PC-3 (cell line): ENCODE results near the gene GPC5. TPM values are rescaled to one million over a fixed set of nuclear protein-coding genes. Genes with fewer than 3 reads are reported as not detected.

Experiments
- ATAC-seq: fragments of 200-7000 bp; cut with Tn5 transposase; 2 replicates; pipeline ENCODE4 v1.9.1; 2020; ENCODE audit warnings: mild to moderate bottlenecking, moderate library complexity
- BruUV-seq: library from RNA; stranded (reverse); fragments of 400-500 nt; replicated peaks from 2 replicates; lab custom pipeline; 2021; lab: Mats Ljungman, UMichigan
- CTCF ChIA-PET: fragments of 300-600 bp; sonication (Branson Sonifier 250); formaldehyde crosslinking; loops from one replicate; lab custom pipeline; 2022; ENCODE audit warnings: antibody characterized with exemption; lab: Charles Lee
- POLR2A ChIA-PET: fragments of 300-600 bp; sonication (Branson Sonifier 250); formaldehyde crosslinking; loops from one replicate; lab custom pipeline; 2022; ENCODE audit warnings: antibody characterized with exemption; ENCODE audit not compliant: unreplicated experiment; lab: Charles Lee
- DNase-seq: peaks from one replicate; pipeline ENCODE4 v3.0.0-alpha.2; 2015
- H2AFZ ChIP-seq: fragments of 300-600 bp; sonication (generic); 2 replicates; pipeline ENCODE4 v1.6.0; 2016; ENCODE audit warnings: antibody characterized with exemption, low read length
- H3F3A ChIP-seq: fragments of 300-600 bp; sonication (generic); one replicate; pipeline ENCODE4 v1.6.0; 2017; ENCODE audit warnings: antibody characterized with exemption, low read length, control low read depth, mild to moderate bottlenecking; ENCODE audit not compliant: unreplicated experiment
- H3K27ac ChIP-seq: fragments of 300-600 bp; sonication (generic); 2 replicates; pipeline ENCODE4 v1.5.1; 2016; ENCODE audit warnings: mild to moderate bottlenecking, low read length
- H3K27me3 ChIP-seq: fragments of 300-600 bp; sonication (generic); 2 replicates; pipeline ENCODE4 v1.6.1; 2016; ENCODE audit warnings: low read length, mixed read lengths
- H3K36me3 ChIP-seq: fragments of 300-600 bp; sonication (generic); 2 replicates; pipeline ENCODE4 v1.6.1; 2016; ENCODE audit warnings: low read depth, mixed run types, low read length, mixed read lengths
- H3K4me1 ChIP-seq: fragments of 300-600 bp; sonication (generic); 2 replicates; pipeline ENCODE4 v1.5.1; 2016; ENCODE audit warnings: low read length; ENCODE audit not compliant: insufficient read depth
- H3K4me2 ChIP-seq: fragments of 300-600 bp; sonication (generic); 2 replicates; pipeline ENCODE4 v1.6.0; 2016; ENCODE audit warnings: low read length
- H3K4me3 ChIP-seq: fragments of 300-600 bp; sonication (generic); 2 replicates; pipeline ENCODE4 v1.5.1; 2016; ENCODE audit warnings: mild to moderate bottlenecking, low read length, mixed read lengths
- H3K79me2 ChIP-seq: fragments of 300-600 bp; sonication (generic); 2 replicates; pipeline ENCODE4 v1.6.1; 2017; ENCODE audit warnings: low read length, mixed read lengths
- H3K9ac ChIP-seq: fragments of 300-600 bp; sonication (generic); 2 replicates; pipeline ENCODE4 v1.6.0; 2016; ENCODE audit warnings: mild to moderate bottlenecking, low read length
- H3K9me2 ChIP-seq: fragments of 300-600 bp; sonication (generic); replicated peaks from 2 replicates; pipeline ENCODE4 v1.6.1; 2016; ENCODE audit warnings: mixed run types, low read length, mixed read lengths
- H3K9me3 ChIP-seq: fragments of 300-600 bp; sonication (generic); 2 replicates; pipeline ENCODE4 v1.6.1; 2016; ENCODE audit warnings: low read length, mixed read lengths
- H4K20me1 ChIP-seq: fragments of 300-600 bp; sonication (generic); 2 replicates; pipeline ENCODE4 v1.6.1; 2016; ENCODE audit warnings: low read length, mixed read lengths
- EZH2 ChIP-seq: fragments of 300-600 bp; sonication (generic); IDR thresholded peaks from one replicate; pipeline ENCODE4 v1.6.1; 2017; ENCODE audit warnings: antibody characterized with exemption, mild to moderate bottlenecking, low read length; ENCODE audit not compliant: unreplicated experiment
- EZH2phosphoT487 ChIP-seq: fragments of 300-600 bp; sonication (generic); IDR thresholded peaks from 2 replicates; pipeline ENCODE4 v1.6.1; 2018; ENCODE audit warnings: mild to moderate bottlenecking, antibody characterized with exemption, low read length, borderline replicate concordance
- intact Hi-C: fragments of 100-400 bp; cut with micrococcal nuclease; formaldehyde crosslinking; loops from 2 replicates; pipeline ENCODE4 v1.9.0; 2023
- total RNA-seq: library from RNA; depleted of rRNA; stranded (reverse); fragments of >200 nt; gene quantifications from 2 replicates; pipeline ENCODE4 v1.2.3, GENCODE V29; 2014
- TF ChIP-seq, protein P1 (sequence below): fragments of 300-600 bp; sonication (generic); conservative IDR thresholded peaks from 2 replicates; pipeline ENCODE4 v1.5.1; 2017; ENCODE audit warnings: antibody characterized with exemption, low read depth, mild to moderate bottlenecking, low read length

GPC5 gene
- total RNA-seq, 1 experiment from 2014 or later, result not detected

- no peak for ATAC-seq
- Histone ChIP-seq H3K9me3 (no peaks in the 10 kb centered on the region), H3K79me2 (no peaks in the 10 kb centered on the region), H2AFZ (no peak overlapping the region), H3K9ac (no peak overlapping the region), H3K4me2 (no peak overlapping the region), H3K4me1 (no peaks in the 10 kb centered on the region), H3K9me2 (no peaks in the 10 kb centered on the region), H4K20me1 (no peaks in the 10 kb centered on the region), H3K27ac (no peak overlapping the region), H3K27me3 (no peaks in the 10 kb centered on the region), H3F3A (no peaks in the 10 kb centered on the region), H3K36me3 (no peaks in the 10 kb centered on the region), H3K4me3 (no peak overlapping the region)
- intact Hi-C loops, result no loop called here
- TF ChIP-seq, protein P1, sequence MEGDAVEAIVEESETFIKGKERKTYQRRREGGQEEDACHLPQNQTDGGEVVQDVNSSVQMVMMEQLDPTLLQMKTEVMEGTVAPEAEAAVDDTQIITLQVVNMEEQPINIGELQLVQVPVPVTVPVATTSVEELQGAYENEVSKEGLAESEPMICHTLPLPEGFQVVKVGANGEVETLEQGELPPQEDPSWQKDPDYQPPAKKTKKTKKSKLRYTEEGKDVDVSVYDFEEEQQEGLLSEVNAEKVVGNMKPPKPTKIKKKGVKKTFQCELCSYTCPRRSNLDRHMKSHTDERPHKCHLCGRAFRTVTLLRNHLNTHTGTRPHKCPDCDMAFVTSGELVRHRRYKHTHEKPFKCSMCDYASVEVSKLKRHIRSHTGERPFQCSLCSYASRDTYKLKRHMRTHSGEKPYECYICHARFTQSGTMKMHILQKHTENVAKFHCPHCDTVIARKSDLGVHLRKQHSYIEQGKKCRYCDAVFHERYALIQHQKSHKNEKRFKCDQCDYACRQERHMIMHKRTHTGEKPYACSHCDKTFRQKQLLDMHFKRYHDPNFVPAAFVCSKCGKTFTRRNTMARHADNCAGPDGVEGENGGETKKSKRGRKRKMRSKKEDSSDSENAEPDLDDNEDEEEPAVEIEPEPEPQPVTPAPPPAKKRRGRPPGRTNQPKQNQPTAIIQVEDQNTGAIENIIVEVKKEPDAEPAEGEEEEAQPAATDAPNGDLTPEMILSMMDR, result no peak
- TF ChIP-seq EZH2phosphoT487 (no peak), EZH2 (no peak)
- no TSS peak for BruUV-seq
- ChIA-PET CTCF (no interaction called here), POLR2A (no interaction called here)
- no peak for DNase-seq
Measured at GRCh38 chr13:91955546-91956355, 557.3 kb downstream of the GPC5 start.

- H2AFZ ChIP-seq, result no peak overlapping the region
- H3K27me3 ChIP-seq, result no peaks in the 10 kb centered on the region
- no peak overlapping the region for H3K4me3 ChIP-seq
- no peaks in the 10 kb centered on the region for H3K9me3 ChIP-seq
- ATAC-seq, result no peak
- no peak overlapping the region for H3K9ac ChIP-seq
- no peak overlapping the region for H3K4me2 ChIP-seq
- H3K9me2 ChIP-seq, result no peaks in the 10 kb centered on the region
- TF ChIP-seq, protein P1, result no peak
- TF ChIP-seq EZH2phosphoT487 (no peak), EZH2 (no peak)
- no TSS peak for BruUV-seq
- H3K36me3 ChIP-seq, result no peaks in the 10 kb centered on the region
- no peaks in the 10 kb centered on the region for H3K4me1 ChIP-seq
- H3F3A ChIP-seq, result no peaks in the 10 kb centered on the region
- H4K20me1 ChIP-seq, result no peaks in the 10 kb centered on the region
- no peaks in the 10 kb centered on the region for H3K79me2 ChIP-seq
- no peak for DNase-seq
- CTCF ChIA-PET, result no interaction called here
- no peak overlapping the region for H3K27ac ChIP-seq
- intact Hi-C loops, result no loop called here
- POLR2A ChIA-PET, result no interaction called here
Measured at GRCh38 chr13:91960947-91961346, 562.5 kb downstream of the GPC5 start.

DNA sequence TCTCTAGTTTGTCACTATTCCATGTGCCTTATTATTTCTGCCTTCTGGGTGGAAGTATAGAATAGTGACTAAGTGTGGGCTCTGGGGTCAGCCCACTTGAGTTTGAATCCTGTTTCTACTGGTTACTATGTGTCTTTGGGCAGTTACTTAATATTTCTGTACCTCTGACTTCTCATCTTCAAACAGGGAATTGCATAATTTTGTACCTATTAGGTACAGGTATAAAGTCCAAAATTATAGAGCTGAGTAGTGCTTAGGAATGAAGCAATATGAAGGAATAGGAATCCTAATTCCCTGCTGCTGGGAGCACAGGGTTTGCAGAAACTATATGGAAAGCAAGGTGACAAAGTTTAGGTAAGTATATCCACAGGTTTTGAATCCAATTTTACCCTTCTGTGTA is 564.5 kb downstream of the GPC5 start:
- intact Hi-C loops, result no loop called here
- Histone ChIP-seq H4K20me1 (no peaks in the 10 kb centered on the region), H3K27ac (no peak overlapping the region), H3K4me1 (no peaks in the 10 kb centered on the region), H3K27me3 (no peaks in the 10 kb centered on the region), H3K9ac (no peak overlapping the region), H3K36me3 (no peaks in the 10 kb centered on the region), H3K4me3 (no peak overlapping the region), H2AFZ (no peak overlapping the region), H3F3A (no peaks in the 10 kb centered on the region), H3K9me3 (no peaks in the 10 kb centered on the region), H3K79me2 (no peaks in the 10 kb centered on the region), H3K9me2 (no peaks in the 10 kb centered on the region), H3K4me2 (no peak overlapping the region)
- ChIA-PET POLR2A (no interaction called here), CTCF (no interaction called here)
- no peak for DNase-seq
- no TSS peak for BruUV-seq
- no peak for TF ChIP-seq EZH2phosphoT487
- ATAC-seq, result no peak
